HG02642 (cell line): ENCODE results near the gene CAPS.

ENCODE experiments used
- ATAC-seq: cut with Tn5 transposase; IDR thresholded peaks from one replicate; pipeline ENCODE4 v1.9.1; 2021; ENCODE audit warnings: mild to moderate bottlenecking; ENCODE audit not compliant: unreplicated experiment, poor library complexity

CAPS gene

DNA sequence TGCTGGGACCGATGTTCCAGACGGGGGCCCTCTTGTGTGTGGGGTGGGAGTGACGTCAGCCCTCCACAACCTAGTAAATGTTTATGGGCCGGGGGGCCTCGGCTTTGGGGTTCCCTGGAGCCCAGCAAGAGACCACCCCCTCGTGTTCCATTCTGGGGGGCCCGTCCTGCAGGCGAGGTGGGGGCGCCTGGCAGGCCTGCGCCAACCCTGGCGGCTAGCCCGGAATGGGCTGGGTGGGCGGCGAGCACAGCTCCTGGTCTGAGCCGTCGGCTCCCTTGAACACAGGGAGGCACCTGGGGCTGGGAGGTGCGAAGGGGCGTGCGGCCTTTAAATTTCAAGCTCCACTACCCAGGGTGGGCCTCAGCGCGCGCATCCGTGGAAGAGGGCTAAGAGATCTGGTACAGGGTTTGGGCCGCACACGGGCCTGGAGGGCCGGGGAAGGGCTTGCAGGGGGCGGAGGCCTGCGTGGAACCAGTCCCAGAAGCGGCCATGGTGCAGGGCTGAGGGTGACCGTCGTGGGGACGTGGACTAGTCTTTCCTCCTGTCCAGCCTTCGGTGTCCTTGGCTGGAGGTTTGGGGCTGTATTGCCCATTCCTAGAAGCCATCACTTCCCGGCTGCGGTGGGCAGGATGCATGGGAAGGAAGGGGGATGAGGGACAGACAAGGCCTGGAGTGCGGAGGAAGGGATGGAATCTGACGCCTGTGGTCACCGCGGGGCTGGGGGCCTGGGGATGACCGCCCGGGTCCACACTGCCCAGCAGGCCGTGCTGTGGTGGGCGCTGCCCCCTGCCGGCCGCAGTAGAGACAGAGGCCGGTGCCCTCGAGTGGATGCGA is 21.9 kb upstream of the CAPS start:
- no peak for ATAC-seq

DNA sequence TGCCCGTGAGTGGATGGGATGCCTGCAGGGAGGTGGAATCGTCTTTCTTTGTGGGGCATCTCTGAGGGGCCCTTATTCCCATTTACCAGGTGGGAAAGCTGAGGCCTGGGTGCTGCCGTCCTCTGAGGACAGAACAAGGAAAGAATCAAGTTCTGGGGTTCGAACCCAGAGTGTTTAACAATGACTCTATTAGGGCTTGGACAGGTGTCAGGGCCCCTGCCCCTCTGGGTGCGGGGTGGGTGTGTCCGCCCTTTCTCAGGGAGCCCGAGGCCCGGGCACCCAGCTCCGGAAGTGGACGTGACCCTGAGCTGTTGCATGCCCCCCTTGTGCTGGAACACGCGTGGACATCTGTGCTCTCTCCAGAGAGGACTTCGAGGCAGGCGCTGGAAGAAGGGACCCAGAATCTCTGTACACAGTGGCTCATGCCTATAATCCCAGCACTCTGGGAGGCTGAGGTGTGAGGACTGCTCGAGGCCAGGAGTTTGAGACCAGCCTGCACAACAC is 21.2 kb upstream of the CAPS start:
- ATAC-seq, result no peak

DNA sequence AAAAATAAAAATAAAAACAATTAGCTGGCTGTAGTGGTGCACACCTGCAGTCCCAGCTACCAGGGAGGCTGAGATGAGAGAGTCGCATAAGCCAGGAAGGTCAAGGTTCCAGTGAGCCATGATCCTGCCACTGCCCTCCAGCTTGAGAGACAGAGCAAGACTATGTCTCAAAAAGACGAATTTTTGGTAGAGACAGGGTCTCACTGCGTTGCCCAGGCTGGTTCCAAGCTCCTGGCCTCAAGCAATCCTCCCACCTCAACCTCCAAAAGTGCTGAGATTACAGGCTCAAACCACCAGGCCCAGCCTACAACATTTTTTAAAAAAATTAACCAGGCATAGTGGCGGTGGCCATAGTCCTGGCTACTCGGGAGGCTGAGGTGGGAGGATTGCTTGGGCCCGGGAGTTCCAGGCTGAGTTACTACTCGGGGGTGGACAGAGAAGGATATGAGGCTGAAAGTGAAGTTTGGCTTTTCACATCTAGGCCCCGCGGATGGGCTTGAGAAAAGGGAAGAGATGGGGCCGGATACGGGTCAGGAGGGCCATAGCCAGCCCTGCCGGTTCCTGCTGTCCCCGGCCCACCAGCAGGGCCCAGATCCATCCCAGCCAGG is 20.7 kb upstream of the CAPS start:
- no peak for ATAC-seq

DNA sequence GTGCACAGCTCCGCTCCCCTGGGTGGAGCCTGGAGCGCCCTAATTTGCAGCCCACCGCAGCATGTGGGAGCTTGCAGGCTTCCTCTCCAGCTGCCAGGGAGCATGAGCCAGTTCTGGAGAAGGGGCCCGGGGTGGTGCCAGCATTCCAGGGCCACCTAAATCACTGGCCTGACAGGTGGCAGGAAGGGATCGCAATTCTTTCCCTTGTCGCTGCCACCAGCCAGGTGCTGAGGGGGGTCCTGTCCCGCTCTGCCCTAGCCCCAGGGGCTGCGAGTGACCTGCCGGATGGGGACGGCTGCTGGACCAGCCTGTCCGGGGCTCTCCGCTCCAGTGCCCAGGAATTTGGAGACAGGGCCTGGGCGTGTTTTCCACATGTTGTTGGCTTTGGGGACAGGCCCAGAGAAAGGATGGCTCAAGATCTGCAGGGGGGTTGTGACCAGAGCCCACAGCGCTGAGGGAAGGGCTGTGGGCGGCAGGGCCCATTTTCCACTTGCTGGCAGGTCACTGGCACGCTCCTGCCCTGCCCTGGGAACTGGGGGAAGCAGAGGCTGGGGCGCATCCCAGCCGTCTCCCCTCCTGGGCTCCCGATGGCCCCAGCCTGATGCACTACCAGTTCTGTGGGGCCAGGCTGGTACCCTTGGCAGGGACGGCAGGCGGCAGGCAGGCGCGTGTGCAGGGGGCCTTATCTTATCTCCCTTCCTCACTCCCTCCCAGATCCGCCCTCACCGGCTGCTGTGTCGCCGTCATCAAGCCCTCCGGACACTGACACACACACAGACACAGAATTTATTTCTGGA is 19.9 kb upstream of the CAPS start:
- no peak for ATAC-seq

DNA sequence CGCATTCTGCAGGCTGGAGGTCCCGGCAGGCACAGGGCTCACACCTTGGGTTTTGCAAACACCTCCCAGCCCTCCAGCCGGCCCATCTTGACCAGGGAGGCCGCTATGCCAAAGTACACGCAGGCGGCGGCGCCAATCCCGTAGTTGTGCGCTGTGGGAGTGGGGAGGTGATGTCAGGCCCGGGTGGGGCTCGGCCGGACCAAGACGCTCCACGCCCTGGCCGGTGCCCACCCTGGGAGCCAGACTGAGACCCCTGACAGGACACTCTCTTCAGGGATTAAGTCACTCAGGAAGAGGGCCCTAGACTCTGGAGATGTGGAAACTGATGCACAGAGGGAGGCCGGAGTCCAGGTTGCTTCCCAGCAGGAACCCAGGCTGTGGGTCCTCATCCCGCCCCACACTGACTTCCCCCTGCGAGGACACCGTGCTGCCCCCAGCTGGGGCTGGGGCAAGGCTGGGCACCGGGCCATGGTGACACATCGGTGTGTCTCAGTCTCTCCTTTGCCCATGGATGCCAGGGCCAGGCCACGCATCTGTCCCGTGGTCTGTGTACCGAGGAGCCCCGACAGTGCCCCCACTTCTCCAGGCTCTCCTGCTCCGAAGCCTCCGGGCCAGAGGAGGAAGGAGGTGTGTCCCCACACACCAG is 19.2 kb upstream of the CAPS start:
- ATAC-seq, result no peak

DNA sequence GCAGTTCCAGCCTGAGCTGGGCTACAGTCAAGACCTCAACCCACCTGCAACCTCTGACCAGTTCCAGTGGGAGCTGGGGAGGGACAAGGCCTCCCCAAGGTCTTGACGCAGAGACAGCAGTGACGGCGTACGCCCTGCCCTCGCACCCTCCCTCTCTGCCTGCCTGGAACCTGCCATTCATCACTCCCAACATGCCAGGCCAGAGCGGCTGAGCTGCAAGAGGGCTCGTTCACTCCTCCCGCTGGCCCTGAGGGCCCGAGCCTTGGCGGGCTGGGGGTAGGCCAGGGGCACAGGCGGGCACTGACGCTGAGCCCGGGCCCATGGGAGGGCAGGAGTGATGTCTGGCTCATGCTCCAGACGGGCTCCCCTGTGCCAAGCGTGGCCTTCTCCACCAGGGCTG is 18.6 kb upstream of the CAPS start:
- no peak for ATAC-seq

DNA sequence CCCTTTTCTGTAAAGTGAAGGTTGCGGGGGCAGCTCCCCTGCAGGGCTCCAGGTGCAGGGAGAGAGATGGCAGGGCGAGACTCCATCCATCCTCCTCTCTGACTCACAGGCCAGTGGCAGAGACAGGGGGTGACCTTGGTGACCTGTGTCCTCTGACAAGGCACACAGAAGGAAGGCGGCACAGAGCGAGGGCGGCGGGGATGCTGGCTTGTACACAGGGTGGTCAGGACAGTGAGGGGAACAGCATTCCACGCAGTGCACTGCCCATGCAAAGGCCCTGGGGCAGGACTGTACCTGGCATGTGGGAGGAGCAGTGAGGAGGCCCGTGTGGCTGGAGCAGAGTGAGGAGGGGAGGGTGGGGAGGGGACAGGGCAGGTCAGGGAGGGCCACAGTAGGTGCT is 18.2 kb upstream of the CAPS start:
- no peak for ATAC-seq

DNA sequence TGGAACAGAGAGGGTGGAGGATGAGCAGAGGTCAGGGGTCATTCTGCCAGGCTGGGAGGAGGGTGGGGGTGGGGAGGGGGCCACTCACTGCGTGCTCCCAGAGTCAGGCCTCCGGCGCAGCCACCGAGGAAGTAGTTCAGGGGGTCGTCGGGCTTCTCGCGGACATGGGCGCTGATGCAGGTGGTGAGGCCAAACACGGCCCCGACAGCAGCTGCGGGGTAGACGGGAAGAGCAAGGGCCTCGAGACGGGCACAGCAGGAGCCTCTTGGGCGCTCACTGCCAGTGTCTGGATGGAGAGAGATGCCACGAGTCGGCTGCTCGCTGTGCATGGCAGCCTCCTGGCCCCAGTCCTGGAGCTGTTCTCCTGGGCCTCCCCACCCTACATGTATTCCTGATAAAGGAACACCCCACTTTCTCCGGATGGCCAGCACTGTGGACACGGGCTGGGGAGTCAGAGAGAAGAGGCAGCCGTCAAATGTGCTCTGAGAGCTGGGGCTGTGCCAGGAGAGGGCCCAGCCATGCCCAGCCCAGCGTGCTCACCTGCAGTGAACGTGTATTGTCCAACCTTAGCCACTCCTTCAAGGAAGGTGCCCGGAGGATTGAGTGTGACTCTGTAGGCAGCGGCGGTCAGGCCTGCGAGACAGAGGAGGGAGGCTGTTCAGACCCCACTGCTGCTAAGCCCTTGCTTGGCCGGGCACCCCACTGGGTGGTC is 17.5 kb upstream of the CAPS start:
- no peak for ATAC-seq

DNA sequence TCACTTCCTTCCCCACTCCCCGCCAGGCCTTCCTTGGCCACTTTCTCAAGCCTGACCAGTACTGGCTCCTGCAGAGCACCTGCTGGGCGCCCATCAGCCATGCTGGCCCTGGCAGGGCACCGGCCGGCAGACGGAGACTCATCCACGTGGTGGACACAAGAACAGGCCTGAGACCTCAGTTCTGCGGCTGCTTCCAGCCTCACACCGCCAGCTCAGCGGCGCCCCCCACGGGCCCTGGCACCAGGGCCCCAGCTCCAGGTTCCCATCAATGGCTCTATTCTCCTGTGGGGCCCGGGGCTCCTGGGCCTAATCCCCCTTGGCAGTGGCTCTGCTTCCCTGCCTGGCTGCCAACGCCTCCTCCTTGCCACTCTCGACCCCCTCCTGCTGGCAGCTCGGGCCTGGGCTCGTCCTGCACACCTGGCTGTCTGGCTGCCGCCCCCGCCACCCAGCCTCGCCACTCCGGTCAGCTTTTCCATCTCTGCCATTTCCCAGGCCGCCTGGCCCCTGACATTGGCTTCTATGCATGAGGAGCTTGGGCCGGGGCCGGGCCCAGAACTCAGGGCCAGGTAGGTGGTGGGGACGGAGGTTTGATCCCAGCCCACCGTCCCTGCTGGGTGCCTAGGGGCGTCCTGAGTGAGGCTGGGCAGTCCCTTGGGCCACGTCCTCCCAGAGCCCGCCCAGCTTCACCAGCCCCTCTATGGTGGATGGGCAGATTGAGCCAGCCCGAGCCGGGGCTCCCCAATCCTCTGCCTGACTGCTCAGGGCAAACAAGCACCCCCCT is 16.7 kb upstream of the CAPS start:
- no peak for ATAC-seq

DNA sequence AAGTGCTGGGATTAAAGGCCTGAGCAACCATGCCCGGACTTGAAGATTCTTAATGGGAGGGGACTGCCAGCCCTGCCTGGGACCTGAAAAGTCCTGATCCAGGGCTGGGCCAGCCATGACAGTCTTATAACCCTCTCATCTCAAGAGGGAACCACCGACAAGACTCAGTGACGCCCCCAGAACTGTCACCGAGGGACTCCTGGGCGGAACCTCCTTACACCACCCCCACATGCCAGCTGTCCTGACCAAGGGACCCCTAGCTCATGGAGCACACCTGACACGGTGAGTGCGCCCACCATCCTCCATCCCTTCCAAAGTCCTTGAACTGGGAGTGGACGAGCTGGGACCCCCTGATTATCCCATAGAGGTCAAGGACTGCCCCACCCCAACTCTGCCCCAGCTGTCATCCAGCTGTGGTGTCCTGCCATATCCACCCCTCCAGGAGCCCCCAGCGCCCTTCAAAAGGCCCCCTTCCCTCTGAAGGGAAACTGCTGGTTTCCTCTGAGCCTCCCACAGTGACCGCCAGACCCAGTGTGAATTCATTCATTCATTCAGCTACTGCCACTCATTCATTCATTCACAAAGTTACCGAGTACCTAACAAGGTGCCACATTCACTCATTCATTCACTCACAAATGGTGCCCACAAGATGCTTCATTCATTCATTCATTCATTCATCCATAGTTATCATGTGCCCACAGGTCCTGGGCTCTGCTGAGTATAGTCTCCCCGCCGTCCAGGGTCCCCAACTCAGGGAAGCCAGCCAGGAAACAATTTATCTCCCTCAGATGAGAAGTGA is 14.1 kb upstream of the CAPS start:
- ATAC-seq, result no peak

DNA sequence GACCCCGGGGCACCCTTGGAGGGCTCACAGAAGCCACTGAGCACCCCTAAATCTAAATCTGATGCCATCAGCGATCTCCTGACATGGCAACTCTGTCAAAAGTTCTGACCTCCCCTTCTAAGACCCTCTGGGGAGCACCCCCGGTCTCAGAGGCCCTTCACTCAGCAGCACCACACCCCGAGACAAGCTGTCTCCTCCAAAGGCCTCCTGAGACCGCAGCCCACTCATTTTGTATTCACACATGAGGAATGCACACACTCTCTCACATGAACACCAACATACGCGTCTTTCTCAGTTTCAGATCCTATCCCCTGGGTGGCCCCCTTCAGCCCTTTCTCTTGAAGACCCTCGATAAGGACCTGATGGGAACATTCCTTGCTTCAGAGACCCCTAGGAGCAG is 13.1 kb upstream of the CAPS start:
- ATAC-seq, result no peak

DNA sequence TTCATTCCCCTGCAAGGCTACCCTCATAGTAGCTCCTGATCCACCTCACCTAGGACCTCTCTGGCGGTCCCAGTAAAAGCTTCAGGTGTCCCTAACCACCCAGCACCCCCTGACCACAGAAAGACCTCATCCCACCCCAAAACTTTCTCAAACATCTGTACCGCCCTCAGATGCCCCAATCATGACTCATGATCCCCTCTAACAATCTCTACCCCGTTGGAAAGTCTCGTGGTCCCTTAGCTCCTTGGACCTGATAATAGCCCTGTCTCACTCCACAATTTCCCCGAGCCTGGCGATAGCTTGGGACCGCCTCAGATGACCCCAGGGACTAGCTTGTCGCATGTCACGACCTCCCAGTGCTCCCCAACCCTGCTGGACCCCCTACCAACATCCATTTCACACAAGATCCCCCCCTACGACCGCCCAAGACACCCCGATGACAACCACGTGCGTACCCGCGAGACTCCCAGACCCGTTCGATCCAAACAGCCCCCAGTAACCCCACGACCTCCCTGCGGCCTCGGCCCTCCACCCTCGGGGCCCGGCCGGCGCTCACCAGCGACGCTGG is 10.9 kb upstream of the CAPS start:
- no peak for ATAC-seq

DNA sequence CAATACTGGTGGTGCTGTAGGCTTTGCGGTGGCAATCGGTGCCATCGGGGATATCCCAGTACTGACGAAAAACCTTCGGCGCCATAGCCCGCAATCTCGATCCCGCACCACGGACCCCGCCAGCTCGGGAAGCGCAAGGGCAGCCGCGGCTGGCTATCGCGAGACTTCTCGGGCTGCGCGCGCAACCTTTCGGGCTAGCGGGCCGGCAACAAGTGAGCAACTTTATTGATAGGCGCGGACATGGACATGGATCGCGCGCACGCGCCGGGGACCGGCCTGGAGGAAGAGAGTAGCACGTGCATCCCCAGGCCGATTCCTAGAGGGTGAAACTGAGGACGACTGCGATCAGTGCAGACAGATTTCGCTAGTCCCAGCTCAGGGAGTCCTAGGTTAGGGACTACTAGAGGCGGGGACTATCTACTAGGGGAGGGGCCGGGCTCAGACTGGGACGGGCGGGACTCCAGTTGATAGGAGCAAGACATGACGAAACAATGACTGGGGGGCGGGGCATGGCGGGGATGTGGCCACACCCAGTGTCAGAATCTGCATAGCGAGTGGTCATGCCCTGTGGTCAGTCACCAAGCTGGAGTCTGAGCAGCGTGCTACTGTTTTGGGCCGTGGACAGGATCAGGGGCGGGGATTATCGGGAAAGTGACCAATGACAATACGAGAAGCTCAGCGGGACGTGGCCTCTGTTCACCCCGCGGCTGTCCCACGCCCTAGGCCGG is 10.3 kb upstream of the CAPS start, which contains the start of gene NDUFA11:
Gene NDUFA11, minus strand, starts transcription at position 167 of the 728 bp plus-strand sequence. Its CDS starts 82 bp downstream, at position 85.
- peak; percentile 45 for ATAC-seq

DNA sequence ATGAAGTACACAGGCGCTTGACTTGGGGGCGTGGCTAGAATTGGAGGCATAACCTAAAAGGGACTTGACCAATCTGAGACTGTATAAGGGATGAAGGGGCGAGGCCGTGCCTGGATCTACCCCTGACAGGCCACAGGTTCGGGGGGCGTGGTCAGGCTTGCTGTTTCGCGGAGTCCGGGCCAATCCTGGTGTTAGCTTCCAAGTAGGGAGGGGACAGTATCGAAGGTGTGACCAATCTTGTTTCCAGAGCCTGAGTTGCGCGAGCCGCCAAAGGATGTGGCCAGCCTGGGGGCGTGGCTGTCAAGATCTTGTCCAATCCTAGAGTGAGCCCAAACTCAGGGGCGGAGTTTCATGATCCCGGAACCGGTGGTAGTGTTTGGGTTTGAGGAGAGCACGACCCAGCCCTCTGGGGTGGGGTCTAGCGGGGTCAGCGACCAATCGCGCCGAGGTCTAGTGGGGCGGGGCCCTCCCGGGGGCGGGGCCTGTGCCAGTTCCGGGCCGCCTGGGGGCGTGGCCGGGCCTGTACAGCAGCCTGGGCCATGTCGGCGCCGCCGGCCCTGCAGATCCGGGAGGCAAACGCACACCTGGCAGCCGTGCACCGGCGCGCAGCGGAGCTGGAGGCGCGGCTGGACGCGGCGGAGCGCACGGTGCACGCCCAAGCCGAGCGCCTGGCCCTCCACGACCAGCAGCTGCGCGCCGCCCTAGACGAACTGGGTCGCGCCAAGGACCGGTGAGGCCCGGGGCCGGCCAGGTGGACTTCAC is 9.5 kb upstream of the CAPS start, which contains the start of gene VMAC:
Gene VMAC, plus strand, starts transcription at position 521 of the 762 bp plus-strand sequence. Its CDS starts 19 bp downstream, at position 540.
- ATAC-seq, result peak; percentile 83

DNA sequence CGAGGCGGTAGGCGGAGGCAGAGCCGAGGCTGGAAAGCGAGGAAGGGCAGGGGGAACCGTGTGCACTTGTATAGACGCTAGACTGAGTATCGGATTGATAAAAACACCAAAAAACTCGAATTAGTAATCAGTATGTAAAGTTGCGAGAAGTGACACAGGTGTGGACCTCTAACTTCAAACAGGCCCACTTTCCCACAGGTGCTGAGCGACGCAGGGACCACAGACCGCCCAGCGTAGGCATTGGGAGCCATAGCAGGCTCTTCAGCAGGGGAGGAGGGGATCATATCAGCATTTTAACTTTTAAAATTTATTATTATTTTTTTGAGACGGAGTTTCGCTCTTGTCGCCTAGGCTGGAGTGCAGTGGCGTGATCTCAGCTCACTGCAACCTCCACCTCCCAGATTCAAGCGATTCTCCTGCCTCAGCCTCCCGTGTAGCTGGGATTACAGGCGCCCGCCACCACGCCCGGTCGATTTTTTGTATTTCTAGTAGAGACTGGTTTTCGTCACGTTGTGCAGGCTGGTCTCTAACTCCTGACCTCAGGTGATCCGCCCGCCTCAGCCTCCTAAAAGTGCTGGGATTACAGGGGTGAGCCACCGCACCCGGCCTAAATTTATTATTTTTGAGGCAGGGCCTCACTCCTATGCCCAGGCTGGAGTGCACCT is 8.8 kb upstream of the CAPS start:
- no peak for ATAC-seq

DNA sequence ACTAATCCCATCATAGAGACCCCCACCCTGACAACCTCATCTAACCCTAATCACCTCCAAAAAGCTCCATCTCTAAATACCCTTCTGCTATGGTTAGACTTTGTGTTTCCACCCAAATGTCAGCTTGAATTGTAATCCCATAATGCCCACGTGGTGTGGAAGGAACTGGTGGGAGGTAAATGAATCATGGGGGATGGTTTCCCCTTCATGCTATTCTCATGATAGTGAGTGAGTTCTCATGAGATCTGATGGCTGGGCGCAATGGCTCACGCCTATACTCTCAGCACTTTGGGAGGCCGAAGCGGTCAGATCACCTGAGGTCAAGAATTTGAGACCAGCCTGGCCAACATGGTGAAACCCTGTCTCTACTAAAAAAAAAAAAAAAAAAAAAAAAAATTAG is 6.8 kb upstream of the CAPS start:
- ATAC-seq, result no peak
